OCI-LY1 (cell line): ENCODE results near the gene SORT1.

ENCODE experiments used
- H2AFZ ChIP-seq: fragments of 200-600 bp; sonication (generic), shearing (Covaris generic); 2 replicates; pipeline ENCODE4 v1.6.0; 2014; ENCODE audit warnings: antibody characterized with exemption, mild to moderate bottlenecking, low read length
- H3F3A ChIP-seq: fragments of 200-600 bp; sonication (generic), shearing (Covaris generic); 2 replicates; pipeline ENCODE4 v1.6.0; 2014; ENCODE audit warnings: mild to moderate bottlenecking, antibody characterized with exemption, low read length, moderate library complexity; ENCODE audit not compliant: insufficient read depth
- H3K27ac ChIP-seq: fragments of 200-600 bp; sonication (generic); 2 replicates; pipeline ENCODE4 v1.5.1; 2014; ENCODE audit warnings: low read length, mixed run types, mild to moderate bottlenecking, low read depth; ENCODE audit not compliant: poor library complexity, severe bottlenecking
- H3K27me3 ChIP-seq: fragments of 200-600 bp; sonication (generic); 2 replicates; pipeline ENCODE4 v1.6.0; 2014; ENCODE audit warnings: antibody characterized with exemption, mild to moderate bottlenecking, low read length, moderate library complexity; ENCODE audit not compliant: insufficient read depth
- H3K36me3 ChIP-seq: fragments of 200-600 bp; sonication (generic); 2 replicates; pipeline ENCODE4 v1.6.1; 2014; ENCODE audit warnings: mild to moderate bottlenecking, antibody characterized with exemption, low read length, moderate library complexity, mixed read lengths; ENCODE audit not compliant: insufficient read depth
- H3K4me1 ChIP-seq: fragments of 200-600 bp; sonication (generic); 2 replicates; pipeline ENCODE4 v1.5.1; 2014; ENCODE audit warnings: mild to moderate bottlenecking, low read length, moderate library complexity; ENCODE audit not compliant: insufficient read depth, severe bottlenecking
- H3K4me2 ChIP-seq: fragments of 200-600 bp; sonication (generic), shearing (Covaris generic); 2 replicates; pipeline ENCODE4 v1.6.1; 2014; ENCODE audit warnings: low read length
- H3K4me3 ChIP-seq: fragments of 200-600 bp; sonication (generic); 2 replicates; pipeline ENCODE4 v1.5.1; 2014; ENCODE audit warnings: low read length, low read depth, mild to moderate bottlenecking, mixed read lengths; ENCODE audit not compliant: poor library complexity, severe bottlenecking
- H3K79me2 ChIP-seq: fragments of 200-600 bp; shearing (Covaris generic); 2 replicates; pipeline ENCODE4 v1.6.1; 2016; ENCODE audit warnings: mixed run types, low read length, mixed read lengths; ENCODE audit not compliant: insufficient read depth
- H3K9ac ChIP-seq: fragments of 200-600 bp; sonication (generic), shearing (Covaris generic); 2 replicates; pipeline ENCODE4 v1.6.1; 2014; ENCODE audit warnings: mild to moderate bottlenecking, low read length, mixed read lengths
- H3K9me2 ChIP-seq: fragments of 200-600 bp; sonication (generic), shearing (Covaris generic); 2 replicates; pipeline ENCODE4 v1.6.1; 2014; ENCODE audit warnings: low read depth, mild to moderate bottlenecking, low read length, mixed read lengths
- H3K9me3 ChIP-seq: fragments of 200-600 bp; shearing (Covaris generic); 2 replicates; pipeline ENCODE4 v1.6.1; 2014; ENCODE audit warnings: low read length, mixed read lengths
- H4K20me1 ChIP-seq: fragments of 200-600 bp; sonication (generic), shearing (Covaris generic); 2 replicates; pipeline ENCODE4 v1.6.0; 2016; ENCODE audit warnings: mild to moderate bottlenecking, low read length; ENCODE audit not compliant: insufficient read depth
- EZH2 ChIP-seq: fragments of 200-600 bp; sonication (generic), shearing (Covaris generic); IDR thresholded peaks from 2 replicates; pipeline ENCODE4 v1.8.0; 2017; ENCODE audit warnings: borderline replicate concordance, mixed run types, mild to moderate bottlenecking, antibody characterized with exemption, low read length, moderate library complexity, mixed read lengths
- TF ChIP-seq, protein P1 (sequence below): fragments of 200-600 bp; sonication (generic), shearing (Covaris generic); IDR thresholded peaks from 2 replicates; pipeline ENCODE4 v1.5.1; 2017; ENCODE audit warnings: mild to moderate bottlenecking, antibody characterized with exemption, low read length, moderate library complexity, mixed read lengths

The SORT1 gene

DNA sequence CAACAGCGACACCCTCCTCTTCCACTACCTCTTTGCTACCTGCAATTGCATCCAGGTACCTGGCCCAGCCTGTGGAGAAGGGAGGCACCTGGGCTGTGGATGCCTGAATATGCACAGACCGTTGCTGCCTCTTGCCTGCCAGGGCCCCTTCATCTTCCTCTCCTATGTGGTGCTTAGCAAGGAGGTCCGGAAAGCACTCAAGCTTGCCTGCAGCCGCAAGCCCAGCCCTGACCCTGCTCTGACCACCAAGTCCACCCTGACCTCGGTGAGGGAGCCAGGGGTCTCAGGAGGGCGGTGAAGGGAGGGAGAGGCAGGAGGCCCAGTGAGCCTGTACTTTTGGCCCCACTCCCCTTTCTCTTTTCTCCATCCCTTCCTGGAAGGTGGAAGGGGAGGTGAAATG lies 126.3 kb downstream of the SORT1 start:
- H4K20me1 ChIP-seq, result no peaks in the 10 kb centered on the region
- TF ChIP-seq, protein P1, sequence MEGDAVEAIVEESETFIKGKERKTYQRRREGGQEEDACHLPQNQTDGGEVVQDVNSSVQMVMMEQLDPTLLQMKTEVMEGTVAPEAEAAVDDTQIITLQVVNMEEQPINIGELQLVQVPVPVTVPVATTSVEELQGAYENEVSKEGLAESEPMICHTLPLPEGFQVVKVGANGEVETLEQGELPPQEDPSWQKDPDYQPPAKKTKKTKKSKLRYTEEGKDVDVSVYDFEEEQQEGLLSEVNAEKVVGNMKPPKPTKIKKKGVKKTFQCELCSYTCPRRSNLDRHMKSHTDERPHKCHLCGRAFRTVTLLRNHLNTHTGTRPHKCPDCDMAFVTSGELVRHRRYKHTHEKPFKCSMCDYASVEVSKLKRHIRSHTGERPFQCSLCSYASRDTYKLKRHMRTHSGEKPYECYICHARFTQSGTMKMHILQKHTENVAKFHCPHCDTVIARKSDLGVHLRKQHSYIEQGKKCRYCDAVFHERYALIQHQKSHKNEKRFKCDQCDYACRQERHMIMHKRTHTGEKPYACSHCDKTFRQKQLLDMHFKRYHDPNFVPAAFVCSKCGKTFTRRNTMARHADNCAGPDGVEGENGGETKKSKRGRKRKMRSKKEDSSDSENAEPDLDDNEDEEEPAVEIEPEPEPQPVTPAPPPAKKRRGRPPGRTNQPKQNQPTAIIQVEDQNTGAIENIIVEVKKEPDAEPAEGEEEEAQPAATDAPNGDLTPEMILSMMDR, result no peak
- no peak for TF ChIP-seq EZH2

DNA sequence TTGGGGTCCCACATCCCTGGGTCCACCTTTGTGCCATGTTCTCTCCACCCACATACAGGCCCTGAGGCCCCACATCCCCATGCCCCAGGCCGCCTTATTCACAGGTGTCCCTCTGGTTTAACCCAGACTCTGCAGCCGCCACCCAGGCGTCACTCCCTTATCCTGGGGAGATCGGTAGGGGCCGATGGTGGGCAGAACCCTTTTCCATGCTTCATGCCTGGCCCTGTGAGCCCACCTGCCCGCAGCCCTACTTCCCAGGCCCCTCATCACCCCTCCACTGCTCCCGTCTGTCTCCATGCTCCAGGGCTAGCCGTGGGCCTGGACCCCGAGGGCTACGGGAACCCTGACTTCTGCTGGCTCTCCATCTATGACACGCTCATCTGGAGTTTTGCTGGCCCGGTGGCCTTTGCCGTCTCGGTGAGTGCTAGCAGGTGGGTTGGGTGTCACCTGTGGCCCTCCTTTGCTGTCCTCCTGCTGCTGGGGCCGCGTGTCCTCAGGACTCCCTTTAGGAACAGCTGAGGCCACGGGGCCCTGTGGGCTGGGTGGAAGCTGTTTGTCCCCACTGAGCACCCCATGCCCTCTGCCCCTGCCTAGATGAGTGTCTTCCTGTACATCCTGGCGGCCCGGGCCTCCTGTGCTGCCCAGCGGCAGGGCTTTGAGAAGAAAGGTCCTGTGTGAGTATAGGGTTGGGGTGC lies 126.9 kb downstream of the SORT1 start:
- Histone ChIP-seq H3K9ac (no peak overlapping the region), H2AFZ (no peak overlapping the region), H3K4me2 (no peak overlapping the region), H3K79me2 (no peaks in the 10 kb centered on the region), H3K4me3 (no peak overlapping the region), H3F3A (no peaks in the 10 kb centered on the region), H3K27me3 (peaks cover 10% of the 10 kb centered on the region; the same call in 1 of the 2 replicates), H3K4me1 (no peaks in the 10 kb centered on the region), H3K36me3 (no peaks in the 10 kb centered on the region; the same call in 1 of the 2 replicates), H3K27ac (no peak overlapping the region), H3K9me3 (no peaks in the 10 kb centered on the region), H3K9me2 (no peaks in the 10 kb centered on the region), H4K20me1 (no peaks in the 10 kb centered on the region)
- TF ChIP-seq, protein P1, result no peak
- TF ChIP-seq EZH2, result no peak

More for the DNA sequence above, 126.3 kb downstream of the SORT1 start:
- H3K4me3 ChIP-seq, result no peak overlapping the region
- no peak overlapping the region for H3K27ac ChIP-seq
- no peaks in the 10 kb centered on the region for H3K4me1 ChIP-seq
- no peaks in the 10 kb centered on the region for H3K79me2 ChIP-seq
- H3K27me3 ChIP-seq, result peaks cover 10% of the 10 kb centered on the region; the same call in 1 of the 2 replicates
- H3K4me2 ChIP-seq, result no peak overlapping the region
- no peaks in the 10 kb centered on the region; the same call in 1 of the 2 replicates for H3K36me3 ChIP-seq
- no peaks in the 10 kb centered on the region for H3K9me3 ChIP-seq
- no peak overlapping the region for H3K9ac ChIP-seq
- H3F3A ChIP-seq, result no peaks in the 10 kb centered on the region
- H2AFZ ChIP-seq, result no peak overlapping the region
- H3K9me2 ChIP-seq, result no peaks in the 10 kb centered on the region

DNA sequence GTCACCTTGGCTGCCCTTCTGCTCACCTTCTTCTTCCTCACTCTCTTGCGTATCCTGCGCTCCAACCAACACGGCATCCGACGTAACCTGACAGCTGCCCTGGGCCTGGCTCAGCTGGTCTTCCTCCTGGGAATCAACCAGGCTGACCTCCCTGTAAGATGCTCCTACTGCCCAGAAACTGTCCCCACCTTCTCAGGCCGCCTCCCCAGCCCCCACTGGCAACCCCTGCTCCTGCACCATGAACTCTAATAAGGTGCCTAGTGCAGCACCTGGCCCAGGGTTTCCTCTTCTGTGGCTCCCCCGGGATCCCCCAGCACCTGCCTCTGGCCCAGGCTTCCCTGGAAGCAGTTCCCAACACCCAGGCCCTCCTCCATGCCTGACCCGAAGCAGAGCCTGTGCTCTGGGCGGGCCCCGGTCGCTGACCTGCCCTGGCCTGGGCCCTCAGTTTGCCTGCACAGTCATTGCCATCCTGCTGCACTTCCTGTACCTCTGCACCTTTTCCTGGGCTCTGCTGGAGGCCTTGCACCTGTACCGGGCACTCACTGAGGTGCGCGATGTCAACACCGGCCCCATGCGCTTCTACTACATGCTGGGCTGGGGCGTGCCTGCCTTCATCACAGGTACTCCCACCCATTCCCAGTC lies 127.6 kb downstream of the SORT1 start:
- TF ChIP-seq, protein P1, result no peak
- no peak for TF ChIP-seq EZH2
- H4K20me1 ChIP-seq, result no peaks in the 10 kb centered on the region
- no peak overlapping the region for H3K4me2 ChIP-seq
- H3K27me3 ChIP-seq, result peaks cover 10% of the 10 kb centered on the region; the same call in 1 of the 2 replicates
- no peak overlapping the region for H3K27ac ChIP-seq
- no peak overlapping the region for H3K9ac ChIP-seq
- H3K36me3 ChIP-seq, result no peaks in the 10 kb centered on the region; the same call in 1 of the 2 replicates
- H3K4me3 ChIP-seq, result no peak overlapping the region
- H2AFZ ChIP-seq, result no peak overlapping the region
- no peaks in the 10 kb centered on the region for H3K4me1 ChIP-seq
- H3K9me3 ChIP-seq, result no peaks in the 10 kb centered on the region
- no peaks in the 10 kb centered on the region for H3F3A ChIP-seq
- H3K9me2 ChIP-seq, result no peaks in the 10 kb centered on the region
- no peaks in the 10 kb centered on the region for H3K79me2 ChIP-seq
